GM19397 (cell line): Measurements from ENCODE around the gene LYZL1.
"Not testable (repeated sequence)": the region's sequence is repeated elsewhere in the genome, so short reads cannot be mapped to it uniquely, and the experiment has no call there.

Experiments
- ATAC-seq: cut with Tn5 transposase; IDR thresholded peaks from one replicate; pipeline ENCODE4 v1.9.1; 2021; ENCODE audit warnings: mild to moderate bottlenecking, moderate library complexity; ENCODE audit not compliant: unreplicated experiment

The LYZL1 gene

DNA sequence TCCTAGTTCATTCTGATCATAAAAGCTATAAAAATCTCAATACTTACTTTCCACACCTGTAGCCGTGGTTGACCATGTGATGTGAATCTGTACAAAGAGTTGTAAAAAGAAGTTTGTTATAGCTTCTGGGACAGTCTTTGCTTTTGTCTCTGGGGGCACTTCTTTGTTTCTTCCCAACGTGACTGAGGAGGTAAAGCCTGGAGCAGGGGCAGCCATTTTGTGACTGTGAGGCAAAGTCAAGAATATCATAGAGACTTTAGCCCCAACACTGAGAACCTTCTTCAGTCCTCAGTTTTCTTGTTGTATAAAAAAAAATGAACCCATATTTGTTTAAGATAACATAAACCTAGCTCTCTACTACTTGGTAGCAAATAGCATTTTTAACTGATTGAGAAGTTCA, 29.4 kb upstream of the LYZL1 start:
- ATAC-seq = no peak

DNA sequence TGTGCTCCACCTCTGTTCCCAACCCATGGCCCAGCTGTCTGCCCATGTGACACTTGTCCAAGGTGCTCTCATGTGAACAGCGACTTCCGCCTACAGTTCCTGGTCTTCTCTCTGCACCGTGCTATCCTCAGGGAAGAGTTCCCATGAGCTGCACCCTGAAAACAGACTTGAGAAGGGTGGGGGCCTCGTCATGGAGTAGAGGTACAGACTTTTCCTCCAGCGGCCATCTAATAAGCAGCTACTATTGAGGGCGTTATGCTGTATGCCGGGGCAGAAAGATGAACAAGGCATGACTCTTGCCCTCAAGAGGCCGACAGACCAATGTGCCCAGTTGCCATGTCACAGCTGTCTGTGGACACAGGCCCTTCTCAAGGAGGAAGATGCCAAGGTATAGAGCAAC, 25.4 kb upstream of the LYZL1 start:
- no peak for ATAC-seq

DNA sequence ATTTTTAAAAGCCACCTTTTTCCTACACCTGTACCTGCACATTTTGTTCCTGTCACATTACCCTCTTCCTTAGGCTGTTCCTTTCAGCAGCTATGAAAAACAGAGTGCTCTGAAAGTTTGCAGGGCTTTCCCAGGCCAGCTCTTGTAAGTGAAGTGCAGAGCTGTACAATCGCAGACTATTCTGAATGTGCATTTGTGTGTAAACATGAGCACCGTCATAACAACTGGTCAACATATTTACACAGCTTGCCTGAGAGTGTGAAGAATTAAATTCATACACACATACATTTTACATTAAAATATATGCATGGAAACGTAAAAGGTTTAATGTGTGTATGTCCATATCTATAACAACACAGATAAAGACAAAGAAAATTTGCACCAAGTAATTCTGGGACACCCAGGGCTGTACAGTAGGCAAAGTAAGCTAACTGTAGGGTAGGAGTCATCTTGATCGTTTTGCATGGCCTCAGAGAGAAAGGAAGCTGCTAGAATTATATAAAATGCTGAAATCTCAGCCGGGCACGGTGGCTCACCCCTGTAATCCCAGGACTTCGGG, 23.6 kb upstream of the LYZL1 start:
- ATAC-seq = no peak

DNA sequence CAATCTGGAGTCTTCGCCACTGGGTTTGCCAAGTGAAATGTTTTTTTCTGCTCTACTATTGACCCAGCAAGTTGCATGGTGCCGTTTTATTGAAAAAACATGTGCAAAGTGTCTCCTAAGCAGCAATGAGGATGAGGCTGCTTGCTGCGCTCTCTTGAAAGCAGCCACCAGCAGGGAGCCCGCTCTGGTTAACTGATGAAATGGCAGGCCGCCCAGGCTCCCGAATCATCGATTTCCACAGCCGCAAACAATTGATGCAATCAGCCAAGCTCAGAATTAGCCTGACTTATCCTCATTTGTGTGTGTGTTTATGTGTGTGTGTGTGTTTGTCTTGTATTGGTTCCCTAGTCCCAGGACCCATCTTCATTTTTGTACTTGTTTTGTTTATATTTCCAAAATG, 22.2 kb upstream of the LYZL1 start:
- no peak for ATAC-seq

DNA sequence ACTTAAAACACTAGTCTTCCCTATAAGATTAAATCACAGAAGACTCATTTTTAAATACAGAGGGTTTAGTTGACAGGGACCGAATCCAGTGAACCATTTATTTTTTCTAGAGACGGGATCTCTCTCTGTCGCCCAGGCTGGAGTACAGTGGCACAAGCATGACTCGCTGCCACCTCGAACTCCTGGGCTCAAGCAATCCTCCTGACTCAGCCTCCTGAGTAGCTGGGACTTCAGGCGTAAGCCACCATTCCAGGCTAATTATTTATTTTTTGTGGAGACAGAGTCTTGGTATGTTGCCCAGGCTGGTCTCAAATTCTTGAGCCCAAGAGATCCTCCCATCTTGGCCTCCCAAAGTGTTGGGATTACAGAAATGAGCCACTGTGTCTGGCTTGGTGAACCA, 20.9 kb upstream of the LYZL1 start:
- ATAC-seq = no peak

DNA sequence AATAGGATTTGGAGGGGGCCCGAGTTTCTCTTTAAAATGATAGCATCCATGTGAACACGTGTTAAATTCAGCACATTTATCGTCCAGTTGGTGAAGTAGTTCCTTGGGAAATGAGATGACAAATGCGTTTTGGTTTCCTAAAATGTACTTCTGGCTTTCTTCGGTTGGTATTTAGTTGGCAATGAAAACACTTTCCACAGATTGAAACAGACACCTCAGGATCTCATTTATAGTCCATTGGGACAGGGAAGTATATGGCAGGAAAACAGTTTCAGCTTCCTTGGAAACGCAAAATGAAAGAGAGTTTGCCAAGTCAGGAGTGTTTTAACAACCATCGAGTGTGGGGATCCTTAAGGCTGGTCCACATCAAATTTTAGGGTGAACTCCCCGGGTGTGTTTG, 19.4 kb upstream of the LYZL1 start:
- no peak for ATAC-seq

DNA sequence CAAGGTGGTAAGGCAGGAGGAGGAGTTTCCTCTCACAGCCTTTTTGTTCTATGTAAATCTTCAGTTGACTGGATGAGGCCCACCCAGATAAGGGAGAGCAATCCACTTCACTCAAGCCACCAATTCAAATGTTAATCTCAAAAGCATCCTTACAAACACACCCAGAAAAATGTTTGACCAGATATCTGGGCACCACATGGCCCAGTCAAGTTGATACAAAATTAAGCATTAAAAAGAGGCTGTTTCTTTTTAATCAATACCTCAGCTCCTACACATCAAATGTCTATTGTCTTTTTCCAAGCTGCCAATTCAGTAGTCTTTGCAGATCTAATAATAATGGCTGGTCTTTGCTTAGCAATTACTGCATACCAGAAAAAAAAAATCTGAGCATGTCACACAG, 18.0 kb upstream of the LYZL1 start:
- no peak for ATAC-seq

DNA sequence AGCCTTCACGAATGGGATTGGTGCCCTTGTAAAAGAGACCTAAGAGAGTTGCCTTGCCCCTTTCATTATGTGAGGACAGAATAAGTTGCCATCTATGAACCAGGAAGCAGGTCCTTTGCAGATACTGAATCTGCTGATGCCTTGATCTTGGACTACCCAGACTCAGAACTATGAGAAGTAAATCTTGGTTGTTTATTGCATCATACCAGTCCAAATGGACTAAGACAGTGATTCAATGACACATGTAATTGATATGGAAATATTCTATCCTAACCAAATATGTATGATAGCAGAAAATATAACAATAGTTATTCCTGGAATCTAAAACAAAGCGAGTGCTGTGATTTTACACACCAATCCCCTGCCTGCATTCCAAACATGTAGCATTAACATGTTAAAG, 17.0 kb upstream of the LYZL1 start:
- ATAC-seq = no peak

DNA sequence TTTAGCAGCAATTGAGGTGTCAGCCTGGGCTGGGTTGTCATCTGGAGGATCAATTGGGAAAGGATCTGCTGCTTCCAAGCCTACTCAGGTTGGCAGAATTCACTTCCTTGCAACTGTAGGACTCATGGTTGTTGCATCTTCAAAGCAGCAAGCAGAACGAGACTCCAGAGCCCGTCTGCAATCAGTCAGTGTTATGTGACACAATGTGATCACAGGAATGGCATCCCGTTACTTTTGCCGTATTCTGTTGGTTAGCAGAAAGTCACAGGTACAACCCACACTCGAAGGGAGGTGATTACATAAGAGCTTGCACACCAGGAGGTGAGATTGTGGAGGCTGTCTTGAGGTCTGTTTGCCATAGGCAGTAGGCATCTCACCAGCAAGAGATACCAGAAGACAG, 15.4 kb upstream of the LYZL1 start:
- ATAC-seq = no peak

DNA sequence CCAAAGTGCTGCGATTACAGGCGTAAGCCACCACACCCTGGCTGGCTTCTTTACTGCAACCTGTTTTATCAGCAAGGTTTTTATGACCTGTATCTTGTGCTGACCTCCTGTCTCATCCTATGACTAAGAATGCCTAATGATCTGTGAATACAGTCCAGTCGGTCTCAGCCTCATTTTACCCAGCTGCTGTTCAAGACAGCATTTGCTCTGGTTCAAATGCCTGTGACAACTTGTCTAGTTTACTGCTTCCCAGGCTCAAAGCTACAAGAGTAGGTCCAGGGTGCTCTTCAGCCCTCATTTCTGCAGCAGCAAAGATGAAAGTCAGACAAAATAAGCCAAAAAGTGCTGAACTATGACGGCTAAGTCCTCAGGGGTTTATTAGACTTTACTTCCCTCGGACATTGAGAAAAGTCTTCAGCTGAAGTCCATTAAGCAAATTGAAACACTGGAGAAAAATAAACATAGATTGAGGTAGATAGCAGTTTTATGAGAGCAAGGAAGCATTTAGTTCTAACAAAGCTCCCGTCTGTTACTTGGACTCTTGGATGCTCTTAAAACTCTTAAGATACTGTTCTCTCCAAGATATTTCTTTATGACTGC, 12.5 kb upstream of the LYZL1 start:
- ATAC-seq = no peak

DNA sequence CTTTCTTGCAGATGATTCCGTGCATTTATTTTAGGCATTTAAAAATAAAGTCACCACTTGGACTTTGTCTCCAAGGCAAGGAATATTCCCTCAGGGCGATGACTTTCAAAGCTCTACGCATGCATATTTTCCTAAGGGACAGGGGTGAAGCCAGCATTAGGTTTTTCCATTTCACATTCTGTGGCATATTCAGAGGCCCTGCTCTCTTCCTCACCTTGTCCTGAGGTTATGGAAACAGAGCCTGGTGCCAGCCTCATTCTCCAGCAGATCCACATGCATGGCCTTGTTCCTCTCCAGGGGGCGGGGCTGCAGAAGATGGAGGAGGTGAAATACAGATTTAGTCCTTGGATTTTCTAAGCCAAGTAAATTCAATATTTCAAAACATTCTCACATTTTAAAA, 11.6 kb upstream of the LYZL1 start:
- ATAC-seq = no peak

DNA sequence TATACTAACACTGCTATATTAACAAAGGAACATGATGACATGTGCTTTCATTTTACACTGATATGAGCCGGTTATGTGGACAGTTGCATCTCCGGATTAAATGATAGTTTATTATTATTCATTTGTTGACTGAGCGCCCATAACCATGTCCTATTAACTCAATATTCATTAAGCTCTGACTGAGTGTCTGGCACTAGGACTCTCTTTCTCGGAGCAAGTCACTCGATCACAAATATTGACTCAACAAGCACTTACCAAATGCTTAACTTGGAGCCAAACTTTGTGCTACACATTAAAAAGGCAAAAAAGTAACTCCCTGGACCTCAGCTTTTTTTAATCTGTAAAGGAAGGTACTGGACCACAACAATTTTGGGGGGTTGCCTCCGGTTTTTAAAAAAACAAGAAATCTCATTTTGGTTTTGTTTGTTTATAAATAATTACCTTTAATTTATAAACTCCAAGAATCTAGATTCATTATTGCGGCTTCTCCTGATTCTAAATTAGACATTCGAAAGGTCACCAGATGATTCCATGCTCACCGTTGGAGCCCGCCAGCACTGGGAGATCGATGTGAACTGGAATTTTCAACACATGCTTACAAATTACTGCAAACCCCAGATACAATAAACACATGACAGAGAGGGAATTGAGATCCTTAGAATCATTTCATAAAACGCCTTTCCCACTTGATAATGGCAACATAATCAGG, 8.9 kb upstream of the LYZL1 start:
- ATAC-seq = no peak

DNA sequence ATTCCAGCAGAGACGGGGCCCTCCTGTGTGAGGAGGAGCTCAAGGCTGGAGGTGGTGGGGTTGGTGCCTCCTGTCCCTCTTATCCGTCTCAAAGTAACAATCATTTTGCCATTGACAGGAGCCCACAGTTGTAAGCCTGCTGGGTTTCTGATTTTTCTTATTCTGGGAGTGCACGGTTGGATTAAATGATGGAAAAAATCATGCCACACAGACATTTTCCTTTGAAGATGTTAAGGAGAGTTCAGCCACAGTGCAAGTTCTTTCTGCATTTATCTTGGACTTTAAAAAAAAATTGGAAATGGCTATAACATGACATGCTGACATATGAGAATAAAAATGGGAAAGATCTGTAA, 8.4 kb upstream of the LYZL1 start:
- ATAC-seq = no peak

DNA sequence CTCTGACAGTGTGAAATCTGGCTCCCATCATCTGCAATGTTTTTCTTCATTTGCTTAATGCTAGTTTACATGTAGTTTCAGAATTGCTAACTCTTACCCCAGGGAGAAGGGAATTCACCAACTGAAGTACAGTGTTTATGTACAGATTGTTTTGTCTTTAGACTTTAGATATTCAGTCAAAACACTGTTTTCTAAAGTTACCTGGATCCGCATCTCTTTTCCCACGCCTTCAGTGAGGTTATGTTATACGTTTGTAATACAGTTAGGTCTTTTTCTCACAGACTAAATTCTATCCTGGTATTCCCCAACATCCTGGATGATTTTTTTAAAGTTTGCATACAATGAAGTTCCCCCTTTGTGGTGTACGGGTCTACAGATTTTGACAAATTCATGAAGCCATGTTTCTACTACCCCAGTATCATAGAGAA, 3.2 kb upstream of the LYZL1 start:
- peak; percentile 82 for ATAC-seq

DNA sequence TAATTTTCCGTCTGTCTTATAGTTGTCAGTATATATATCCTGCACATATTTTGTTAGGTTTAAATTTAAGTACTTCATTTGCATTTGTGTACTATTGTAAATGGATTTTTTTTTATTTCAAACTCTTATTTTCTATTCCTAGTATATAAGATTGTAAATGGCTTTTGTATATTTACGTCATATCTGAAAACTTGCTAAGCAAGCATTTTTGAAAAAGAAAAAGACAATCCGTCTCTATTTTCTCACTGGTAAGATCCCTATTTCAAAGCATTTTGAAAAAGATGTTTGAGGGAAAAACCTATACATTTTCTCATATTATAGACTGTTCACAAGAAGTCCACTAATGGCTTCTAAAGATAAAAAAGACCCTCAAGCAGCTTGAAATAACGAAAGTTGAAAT, 1.2 kb upstream of the LYZL1 start:
- ATAC-seq = no peak

DNA sequence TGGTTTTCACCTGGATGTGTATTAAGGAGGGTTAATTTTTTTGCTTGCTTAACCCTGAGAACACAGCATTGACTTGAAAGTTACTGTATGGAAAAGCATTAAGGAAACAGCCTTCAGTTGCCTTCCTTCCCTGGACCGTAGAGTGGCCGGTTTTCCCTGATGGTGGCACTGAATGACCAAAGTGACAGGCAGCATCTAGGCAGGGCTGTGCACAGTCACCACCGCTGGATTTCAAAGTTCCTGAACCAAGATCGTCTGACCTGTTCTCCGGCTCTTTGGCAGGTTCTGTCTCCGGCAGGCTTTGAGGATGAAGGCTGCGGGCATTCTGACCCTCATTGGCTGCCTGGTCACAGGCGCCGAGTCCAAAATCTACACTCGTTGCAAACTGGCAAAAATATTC, 2.7 kb downstream of the LYZL1 start:
- not testable (repeated sequence) for ATAC-seq

DNA sequence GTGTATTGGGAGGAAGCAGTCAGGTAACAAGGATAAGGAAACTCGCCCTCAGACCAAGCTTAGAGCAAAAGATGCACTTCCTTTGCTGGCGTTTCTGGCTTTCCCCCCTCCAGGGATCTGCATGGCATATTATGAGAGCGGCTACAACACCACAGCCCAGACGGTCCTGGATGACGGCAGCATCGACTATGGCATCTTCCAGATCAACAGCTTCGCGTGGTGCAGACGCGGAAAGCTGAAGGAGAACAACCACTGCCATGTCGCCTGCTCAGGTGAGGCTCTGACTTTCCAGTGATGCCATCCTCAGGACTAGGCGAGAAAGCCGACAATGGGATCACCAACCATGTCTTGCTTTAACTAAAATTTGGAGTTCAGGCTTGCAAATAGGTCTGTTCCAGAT, 3.5 kb downstream of the LYZL1 start:
- not testable (repeated sequence) for ATAC-seq

DNA sequence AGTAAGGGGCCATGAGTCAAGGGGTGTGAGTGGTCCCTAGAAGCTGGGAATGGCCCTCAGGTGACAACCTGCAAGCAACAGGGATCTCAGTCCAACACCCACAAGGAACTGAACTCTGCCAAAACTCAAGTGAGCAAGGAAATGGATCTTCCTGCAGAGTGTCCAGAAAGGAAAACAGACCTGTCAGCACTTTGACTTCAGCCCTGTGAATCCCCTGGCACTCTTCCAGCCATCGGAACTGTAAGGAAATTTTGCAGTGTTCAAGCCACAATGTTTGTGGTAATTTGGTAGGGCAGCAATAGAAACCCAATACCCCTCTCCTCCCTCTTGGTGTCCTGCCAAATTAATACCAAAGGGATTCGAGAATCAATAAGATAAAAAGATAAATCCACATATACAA, 6.9 kb downstream of the LYZL1 start:
- no peak for ATAC-seq

DNA sequence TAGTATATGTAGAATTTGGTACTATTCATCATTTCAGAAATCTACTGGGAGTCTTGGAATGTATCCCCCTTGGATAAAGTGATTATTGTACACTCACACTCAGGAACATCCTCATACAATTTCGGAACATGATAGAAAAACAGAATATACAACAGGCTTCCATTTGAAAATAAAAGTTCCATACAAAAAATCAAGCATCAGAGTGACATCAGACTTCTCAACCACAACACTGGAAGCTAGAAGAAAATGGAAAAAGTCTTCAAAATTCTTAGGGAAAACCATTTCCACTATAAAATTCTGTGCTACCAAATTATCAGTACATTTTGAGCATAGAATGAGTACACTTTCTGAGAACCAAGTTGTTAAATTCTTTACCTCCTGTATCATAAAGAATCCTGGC, 8.8 kb downstream of the LYZL1 start:
- no peak for ATAC-seq

DNA sequence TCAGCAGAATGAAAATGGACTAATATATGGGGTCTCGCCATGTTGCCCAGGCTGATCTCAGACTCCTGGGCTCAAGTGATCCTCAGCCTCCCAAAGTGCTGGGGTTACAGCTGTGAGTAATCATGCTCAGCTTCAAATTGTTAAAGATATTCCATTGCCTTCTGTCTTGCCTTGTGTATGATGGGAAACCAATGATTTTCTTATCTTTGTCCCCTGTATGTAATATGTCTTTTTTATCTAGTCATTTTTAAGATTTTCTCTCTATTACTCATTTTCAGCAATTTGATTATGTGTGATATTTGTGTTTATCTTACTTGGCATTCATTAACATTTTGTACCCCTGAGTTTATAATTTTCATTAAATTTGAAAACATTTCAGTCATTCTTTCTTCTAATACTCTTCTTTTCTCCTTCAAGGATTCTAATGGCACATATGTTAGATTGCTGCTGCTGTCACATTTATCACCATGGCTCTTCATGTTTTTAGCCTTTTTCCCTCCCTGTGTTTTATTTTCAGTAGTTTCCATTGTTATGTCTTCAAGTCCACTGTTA, 12.6 kb downstream of the LYZL1 start:
- no peak for ATAC-seq

DNA sequence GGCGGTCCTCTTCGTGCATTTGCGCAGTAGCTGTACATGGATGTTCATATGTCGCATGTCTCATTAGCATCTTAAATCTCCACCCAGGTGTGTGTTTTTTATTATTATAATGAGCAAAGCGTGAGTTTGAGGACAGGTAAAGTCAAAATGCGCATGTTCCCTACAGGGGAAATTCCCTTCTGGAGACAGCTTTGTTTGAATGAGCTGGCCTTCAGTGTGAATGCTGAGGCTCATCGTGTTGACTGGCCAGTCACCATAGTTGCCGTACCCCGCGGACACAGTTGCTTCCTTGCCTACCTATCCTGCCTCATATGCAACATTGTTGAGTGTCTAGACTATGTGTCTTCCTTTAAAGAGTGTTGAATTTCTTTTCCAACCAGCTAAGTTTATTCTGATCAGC, 13.6 kb downstream of the LYZL1 start:
- no peak for ATAC-seq

DNA sequence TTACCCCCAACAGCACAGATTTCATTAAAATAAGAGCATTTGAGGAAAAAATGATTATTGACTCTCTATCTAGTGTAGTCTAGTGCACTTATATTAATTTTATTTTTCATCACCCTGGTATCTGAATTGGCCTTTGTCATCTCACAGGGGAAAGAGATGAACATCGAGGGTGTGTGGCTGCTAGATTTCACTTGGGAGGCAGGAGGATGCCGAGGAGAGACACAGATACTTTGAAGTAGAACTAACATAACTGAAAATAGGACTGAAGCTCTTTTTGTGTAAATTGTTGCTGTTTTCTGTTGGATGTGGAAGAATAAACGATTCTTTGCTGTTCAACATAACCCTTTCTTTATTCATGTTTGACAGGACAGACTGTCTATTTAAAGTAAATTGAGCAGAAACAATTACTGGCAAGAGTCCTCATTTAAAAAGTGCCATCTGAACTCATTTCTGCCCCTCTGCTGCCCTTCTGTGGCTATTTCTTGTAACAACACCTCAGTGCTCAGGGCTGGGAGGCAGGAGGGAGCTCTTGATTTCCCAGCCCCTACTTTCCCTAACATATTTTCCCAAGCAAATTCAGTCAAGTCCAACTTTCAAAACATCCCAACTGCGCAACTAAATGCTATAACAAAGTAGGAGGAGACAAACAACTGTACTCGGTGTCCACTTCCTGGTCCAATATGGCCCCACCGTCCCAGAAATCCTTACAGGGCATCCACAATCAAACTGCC, 15.6 kb downstream of the LYZL1 start:
- no peak for ATAC-seq
